ENCODE results near the gene JAK1.

DNA sequence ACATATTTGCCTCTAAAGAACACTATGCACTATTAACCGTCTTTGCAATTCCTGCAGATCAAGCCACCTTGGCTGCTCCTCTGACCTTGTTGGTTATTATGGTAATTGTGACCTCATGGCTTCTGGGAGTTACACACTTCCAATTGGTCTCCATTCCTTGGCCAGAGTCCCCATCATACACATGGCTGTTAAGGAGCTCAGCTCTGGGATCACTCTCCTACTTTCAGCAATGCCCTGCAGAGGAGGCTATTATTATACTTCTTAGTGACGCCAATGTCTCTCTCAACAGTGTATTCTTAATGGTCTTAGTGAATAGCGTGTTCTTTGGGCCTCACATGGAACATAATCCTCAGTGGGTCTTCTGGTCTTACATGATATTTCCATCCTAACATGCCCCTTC, 10.0 kb upstream of the JAK1 start:
- no peak for TF ChIP-seq CTCF (IDR thresholded peaks at IDR 0.05; ENCODE audit: low read depth, low read length)
- no peak for TF ChIP-seq EZH2phosphoT487 (IDR thresholded peaks at IDR 0.05; ENCODE audit: low read depth)

Measured in OCI-LY3 (cell line).